A549 (cell line): ENCODE measurements around the gene TCP11L2.

Experiments
- HEYL ChIP-seq: fragments of 250-450 bp; sonication (Bioruptor Pico); IDR thresholded peaks from 2 replicates; pipeline ENCODE4 v1.8.0; 2021; ENCODE audit warnings: mild to moderate bottlenecking, moderate library complexity
- RAD21 ChIP-seq, 2 experiments: fragments of >200 bp in 1 of 2; sonication (Bioruptor Twin) in 1 of 2; formaldehyde crosslinking in 1 of 2; IDR thresholded peaks in 1 of 2; conservative IDR thresholded peaks in 1 of 2; 2 replicates in 1 of 2; 3 replicates in 1 of 2; pipeline ENCODE4 v1.6.1; 2012 to 2018; ENCODE audit warnings: inconsistent platforms in 1 of 2
- TF ChIP-seq, protein P1 (sequence below): fragments of 250-450 bp; sonication (Bioruptor Pico); IDR thresholded peaks from 2 replicates; pipeline ENCODE4 v1.5.0; 2021; ENCODE audit warnings: mild to moderate bottlenecking, moderate library complexity, borderline replicate concordance
- TF ChIP-seq, protein P2 (sequence below): fragments of 200-600 bp; sonication (generic); IDR thresholded peaks from 2 replicates; pipeline ENCODE4 v1.6.1; 2016; ENCODE audit warnings: antibody characterized with exemption, mild to moderate bottlenecking, moderate library complexity
- TF ChIP-seq, protein P3 (sequence below): fragments of >200 bp; sonication (Bioruptor Twin); formaldehyde crosslinking; IDR thresholded peaks from 3 replicates; pipeline ENCODE4 v1.5.1; 2016
- TF ChIP-seq, protein P4 (sequence below): IDR thresholded peaks from 2 replicates; pipeline ENCODE4 v1.6.1; 2012

DNA sequence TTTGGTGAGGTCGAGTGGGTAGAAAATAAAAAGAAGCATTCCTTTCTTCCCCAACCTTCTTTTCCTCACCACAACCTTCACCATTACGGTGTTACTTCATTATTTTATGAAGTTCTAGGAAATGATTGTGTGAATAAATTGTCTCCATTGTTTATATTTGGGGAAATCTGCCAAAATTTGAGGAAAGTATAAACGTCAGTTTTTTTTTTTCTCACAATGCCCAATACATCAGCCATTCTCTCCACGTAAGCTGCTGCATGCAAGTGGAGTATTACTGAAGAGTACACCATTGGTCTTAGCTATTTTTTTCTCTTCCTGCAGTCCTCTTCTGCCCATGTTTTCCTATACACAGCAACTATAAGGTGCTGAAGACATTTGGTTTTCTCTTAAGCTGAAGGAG lies 45.9 kb downstream of the TCP11L2 start:
- TF ChIP-seq, protein P1, sequence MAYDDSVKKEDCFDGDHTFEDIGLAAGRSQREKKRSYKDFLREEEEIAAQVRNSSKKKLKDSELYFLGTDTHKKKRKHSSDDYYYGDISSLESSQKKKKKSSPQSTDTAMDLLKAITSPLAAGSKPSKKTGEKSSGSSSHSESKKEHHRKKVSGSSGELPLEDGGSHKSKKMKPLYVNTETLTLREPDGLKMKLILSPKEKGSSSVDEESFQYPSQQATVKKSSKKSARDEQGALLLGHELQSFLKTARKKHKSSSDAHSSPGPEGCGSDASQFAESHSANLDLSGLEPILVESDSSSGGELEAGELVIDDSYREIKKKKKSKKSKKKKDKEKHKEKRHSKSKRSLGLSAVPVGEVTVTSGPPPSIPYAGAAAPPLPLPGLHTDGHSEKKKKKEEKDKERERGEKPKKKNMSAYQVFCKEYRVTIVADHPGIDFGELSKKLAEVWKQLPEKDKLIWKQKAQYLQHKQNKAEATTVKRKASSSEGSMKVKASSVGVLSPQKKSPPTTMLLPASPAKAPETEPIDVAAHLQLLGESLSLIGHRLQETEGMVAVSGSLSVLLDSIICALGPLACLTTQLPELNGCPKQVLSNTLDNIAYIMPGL (CRISPR knock-in tag), result no peak
- TF ChIP-seq, protein P2, sequence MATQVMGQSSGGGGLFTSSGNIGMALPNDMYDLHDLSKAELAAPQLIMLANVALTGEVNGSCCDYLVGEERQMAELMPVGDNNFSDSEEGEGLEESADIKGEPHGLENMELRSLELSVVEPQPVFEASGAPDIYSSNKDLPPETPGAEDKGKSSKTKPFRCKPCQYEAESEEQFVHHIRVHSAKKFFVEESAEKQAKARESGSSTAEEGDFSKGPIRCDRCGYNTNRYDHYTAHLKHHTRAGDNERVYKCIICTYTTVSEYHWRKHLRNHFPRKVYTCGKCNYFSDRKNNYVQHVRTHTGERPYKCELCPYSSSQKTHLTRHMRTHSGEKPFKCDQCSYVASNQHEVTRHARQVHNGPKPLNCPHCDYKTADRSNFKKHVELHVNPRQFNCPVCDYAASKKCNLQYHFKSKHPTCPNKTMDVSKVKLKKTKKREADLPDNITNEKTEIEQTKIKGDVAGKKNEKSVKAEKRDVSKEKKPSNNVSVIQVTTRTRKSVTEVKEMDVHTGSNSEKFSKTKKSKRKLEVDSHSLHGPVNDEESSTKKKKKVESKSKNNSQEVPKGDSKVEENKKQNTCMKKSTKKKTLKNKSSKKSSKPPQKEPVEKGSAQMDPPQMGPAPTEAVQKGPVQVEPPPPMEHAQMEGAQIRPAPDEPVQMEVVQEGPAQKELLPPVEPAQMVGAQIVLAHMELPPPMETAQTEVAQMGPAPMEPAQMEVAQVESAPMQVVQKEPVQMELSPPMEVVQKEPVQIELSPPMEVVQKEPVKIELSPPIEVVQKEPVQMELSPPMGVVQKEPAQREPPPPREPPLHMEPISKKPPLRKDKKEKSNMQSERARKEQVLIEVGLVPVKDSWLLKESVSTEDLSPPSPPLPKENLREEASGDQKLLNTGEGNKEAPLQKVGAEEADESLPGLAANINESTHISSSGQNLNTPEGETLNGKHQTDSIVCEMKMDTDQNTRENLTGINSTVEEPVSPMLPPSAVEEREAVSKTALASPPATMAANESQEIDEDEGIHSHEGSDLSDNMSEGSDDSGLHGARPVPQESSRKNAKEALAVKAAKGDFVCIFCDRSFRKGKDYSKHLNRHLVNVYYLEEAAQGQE, result no peak
- TF ChIP-seq, protein P3, sequence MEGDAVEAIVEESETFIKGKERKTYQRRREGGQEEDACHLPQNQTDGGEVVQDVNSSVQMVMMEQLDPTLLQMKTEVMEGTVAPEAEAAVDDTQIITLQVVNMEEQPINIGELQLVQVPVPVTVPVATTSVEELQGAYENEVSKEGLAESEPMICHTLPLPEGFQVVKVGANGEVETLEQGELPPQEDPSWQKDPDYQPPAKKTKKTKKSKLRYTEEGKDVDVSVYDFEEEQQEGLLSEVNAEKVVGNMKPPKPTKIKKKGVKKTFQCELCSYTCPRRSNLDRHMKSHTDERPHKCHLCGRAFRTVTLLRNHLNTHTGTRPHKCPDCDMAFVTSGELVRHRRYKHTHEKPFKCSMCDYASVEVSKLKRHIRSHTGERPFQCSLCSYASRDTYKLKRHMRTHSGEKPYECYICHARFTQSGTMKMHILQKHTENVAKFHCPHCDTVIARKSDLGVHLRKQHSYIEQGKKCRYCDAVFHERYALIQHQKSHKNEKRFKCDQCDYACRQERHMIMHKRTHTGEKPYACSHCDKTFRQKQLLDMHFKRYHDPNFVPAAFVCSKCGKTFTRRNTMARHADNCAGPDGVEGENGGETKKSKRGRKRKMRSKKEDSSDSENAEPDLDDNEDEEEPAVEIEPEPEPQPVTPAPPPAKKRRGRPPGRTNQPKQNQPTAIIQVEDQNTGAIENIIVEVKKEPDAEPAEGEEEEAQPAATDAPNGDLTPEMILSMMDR, result no peak
- no peak for TF ChIP-seq HEYL (CRISPR knock-in tag)
- TF ChIP-seq, protein P4, sequence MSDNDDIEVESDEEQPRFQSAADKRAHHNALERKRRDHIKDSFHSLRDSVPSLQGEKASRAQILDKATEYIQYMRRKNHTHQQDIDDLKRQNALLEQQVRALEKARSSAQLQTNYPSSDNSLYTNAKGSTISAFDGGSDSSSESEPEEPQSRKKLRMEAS, result no peak
- TF ChIP-seq RAD21 (conservative IDR thresholded peaks at IDR 0.05 in 1 of 2, IDR thresholded peaks at IDR 0.05 in 1 of 2), result no peak
